ENCODE results near the gene MAEA.
"Not testable (repeated sequence)": the region's sequence is repeated elsewhere in the genome, so short reads cannot be mapped to it uniquely, and the experiment has no call there.

MAEA gene

DNA sequence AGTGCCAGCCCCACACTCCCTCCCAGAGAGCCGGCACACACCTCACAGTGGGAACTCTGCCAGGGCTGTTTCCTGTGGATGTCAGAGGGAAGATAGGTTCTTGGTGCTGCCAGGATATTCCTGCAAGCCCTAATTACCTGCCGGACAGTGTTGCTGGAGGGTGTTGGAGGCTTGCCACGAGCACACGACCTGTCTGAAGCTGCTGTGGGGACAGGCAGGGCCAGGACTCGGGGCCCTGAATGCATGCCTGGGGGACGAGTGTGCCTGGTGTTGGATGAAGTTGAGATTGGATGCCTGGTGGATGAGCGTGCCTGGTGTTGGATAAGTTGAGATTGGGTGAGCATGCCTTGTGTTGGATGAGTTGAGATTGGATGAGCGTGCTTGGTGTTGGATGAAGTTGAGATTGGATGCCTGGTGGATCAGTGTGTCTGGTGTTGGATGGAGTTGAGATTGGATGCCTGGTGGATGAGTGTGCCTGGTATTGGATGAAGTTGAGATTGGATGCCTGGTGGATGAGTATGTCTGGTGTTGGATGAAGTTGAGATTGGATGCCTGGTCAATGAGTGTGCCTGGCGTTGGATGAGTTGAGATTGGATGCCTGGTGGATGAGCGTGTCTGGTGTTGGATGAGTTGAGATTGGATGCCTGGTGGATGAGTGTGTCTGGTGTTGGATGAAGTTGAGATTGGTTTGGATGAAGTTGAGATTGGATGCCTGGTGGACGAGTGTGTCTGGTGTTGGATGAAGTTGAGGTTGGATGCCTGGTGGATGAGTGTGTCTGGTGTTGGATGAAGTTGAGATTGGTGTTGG is 34.1 kb downstream of the MAEA start:
- H3K36me3 ChIP-seq (ENCODE audit: control insufficient read depth, insufficient read depth, low read length): peaks cover 49% of the 10 kb centered on the region
- no peak overlapping the region for H3K4me3 ChIP-seq (ENCODE audit: low read depth, low read length)
- H3K9ac ChIP-seq (ENCODE audit: low read depth, low read length): no peak overlapping the region
- H3K9me3 ChIP-seq (ENCODE audit: control insufficient read depth, insufficient read depth, low read length): no peaks in the 10 kb centered on the region
- no peaks in the 10 kb centered on the region for H3K27me3 ChIP-seq (ENCODE audit: control insufficient read depth, insufficient read depth, low read length)
- H3K4me1 ChIP-seq (ENCODE audit: control insufficient read depth, insufficient read depth, low read length): no peaks in the 10 kb centered on the region

DNA sequence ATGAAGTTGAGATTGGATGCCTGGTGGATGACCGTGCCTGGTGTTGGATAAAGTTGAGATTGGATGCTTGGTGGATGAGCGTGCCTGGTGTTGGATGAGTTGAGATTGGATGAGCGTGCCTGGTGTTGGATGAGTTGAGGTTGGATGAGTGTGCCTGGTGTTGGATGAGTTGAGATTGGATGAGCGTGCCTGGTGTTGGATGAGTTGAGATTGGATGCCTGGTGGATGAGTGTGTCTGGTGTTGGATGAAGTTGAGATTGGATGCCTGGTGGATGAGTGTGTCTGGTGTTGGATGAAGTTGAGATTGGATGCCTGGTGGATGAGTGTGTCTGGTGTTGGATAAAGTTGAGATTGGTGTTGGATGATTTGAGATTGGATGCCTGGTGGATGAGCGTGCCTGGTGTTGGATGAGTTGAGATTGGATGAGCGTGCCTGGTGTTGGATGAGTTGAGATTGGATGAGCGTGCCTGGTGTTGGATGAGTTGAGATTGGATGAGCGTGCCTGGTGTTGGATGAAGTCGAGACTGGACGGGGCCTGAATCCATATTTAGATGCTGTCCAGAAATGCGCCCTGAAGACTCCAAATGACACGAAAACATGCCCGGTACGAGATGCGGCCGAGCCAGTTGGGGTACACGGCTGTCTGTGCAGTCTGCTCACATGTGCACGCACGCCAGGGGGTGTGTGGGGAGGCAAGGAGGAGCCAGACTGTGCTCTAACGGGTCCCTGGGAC is 34.9 kb downstream of the MAEA start:
- H3K9ac ChIP-seq (ENCODE audit: low read depth, low read length); H3K27me3 ChIP-seq (ENCODE audit: control insufficient read depth, insufficient read depth, low read length); H3K4me1 ChIP-seq (ENCODE audit: control insufficient read depth, insufficient read depth, low read length); H3K4me3 ChIP-seq (ENCODE audit: low read depth, low read length); H3K9me3 ChIP-seq (ENCODE audit: control insufficient read depth, insufficient read depth, low read length): not testable (repeated sequence)
- H3K36me3 ChIP-seq (ENCODE audit: control insufficient read depth, insufficient read depth, low read length): peaks cover 52% of the 10 kb centered on the region

DNA sequence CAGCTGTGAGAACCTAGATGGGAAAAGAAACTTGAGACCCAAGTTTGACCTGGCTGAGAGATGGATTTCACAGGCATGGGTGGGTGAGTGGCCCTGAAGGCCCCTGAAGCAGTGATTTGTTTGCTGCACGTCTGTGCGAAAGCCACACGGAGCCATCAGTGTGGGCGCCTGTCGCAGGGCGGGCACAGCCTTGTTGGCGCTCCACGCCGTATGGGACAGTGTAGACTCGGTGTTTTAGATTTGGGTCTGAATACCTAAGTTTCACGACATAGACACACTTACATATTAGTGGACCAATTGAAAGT is 35.4 kb downstream of the MAEA start:
- Histone ChIP-seq H3K36me3 (ENCODE audit: control insufficient read depth, insufficient read depth, low read length) (peaks cover 53% of the 10 kb centered on the region), H3K27me3 (ENCODE audit: control insufficient read depth, insufficient read depth, low read length) (no peaks in the 10 kb centered on the region), H3K9me3 (ENCODE audit: control insufficient read depth, insufficient read depth, low read length) (no peaks in the 10 kb centered on the region), H3K9ac (ENCODE audit: low read depth, low read length) (no peak overlapping the region), H3K4me1 (ENCODE audit: control insufficient read depth, insufficient read depth, low read length) (no peaks in the 10 kb centered on the region), H3K4me3 (ENCODE audit: low read depth, low read length) (no peak overlapping the region)

DNA sequence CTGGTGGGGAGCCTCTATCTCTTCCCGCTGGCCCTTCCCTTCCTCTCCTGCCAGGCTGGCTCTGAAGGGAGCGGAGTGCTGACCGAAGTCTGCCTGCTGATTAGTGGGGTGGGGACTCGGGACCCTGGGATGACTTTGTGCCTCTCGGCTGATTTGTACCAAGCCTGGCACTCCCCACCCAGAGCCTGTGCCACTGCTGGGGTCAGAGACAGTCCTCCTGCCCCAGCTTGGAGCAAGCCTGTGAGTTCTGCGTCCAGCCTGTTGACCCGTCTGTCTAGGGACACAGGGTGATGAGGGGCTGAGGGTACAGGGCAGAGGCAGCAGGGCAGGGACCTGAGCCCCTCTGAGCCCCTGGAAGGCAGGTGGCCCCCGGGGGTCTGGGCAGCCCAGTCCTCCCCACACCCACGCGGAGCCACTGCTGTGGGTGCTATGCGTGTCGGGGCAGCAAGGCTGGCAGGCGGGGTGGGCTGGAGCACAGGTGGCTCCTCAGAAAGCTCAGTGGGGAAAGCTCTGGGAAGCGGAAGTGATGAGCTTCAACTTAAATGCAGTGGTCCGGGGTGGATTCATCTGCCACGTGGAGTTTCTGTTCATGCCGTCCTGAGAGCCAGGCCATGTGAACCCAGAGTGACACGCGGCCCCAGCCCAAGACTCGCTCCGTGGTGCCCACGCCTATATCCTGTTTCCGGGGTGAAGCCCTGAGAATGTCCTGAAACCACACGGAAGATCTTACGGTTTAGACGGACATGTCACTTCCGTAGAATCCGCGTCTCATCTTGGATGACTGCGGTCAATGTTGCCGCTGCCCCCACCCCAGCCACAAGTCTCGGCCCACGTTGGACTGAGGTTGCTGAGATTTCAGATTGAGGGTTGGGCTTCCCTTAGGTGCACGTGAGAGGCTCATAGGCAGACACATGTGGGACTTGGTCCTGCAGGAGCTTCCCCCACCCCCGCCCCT is 36.3 kb downstream of the MAEA start:
- Histone ChIP-seq H3K36me3 (ENCODE audit: control insufficient read depth, insufficient read depth, low read length) (peaks cover 57% of the 10 kb centered on the region), H3K27me3 (ENCODE audit: control insufficient read depth, insufficient read depth, low read length) (no peaks in the 10 kb centered on the region), H3K4me1 (ENCODE audit: control insufficient read depth, insufficient read depth, low read length) (no peaks in the 10 kb centered on the region), H3K9me3 (ENCODE audit: control insufficient read depth, insufficient read depth, low read length) (no peaks in the 10 kb centered on the region), H3K4me3 (ENCODE audit: low read depth, low read length) (no peak overlapping the region), H3K9ac (ENCODE audit: low read depth, low read length) (no peak overlapping the region)

DNA sequence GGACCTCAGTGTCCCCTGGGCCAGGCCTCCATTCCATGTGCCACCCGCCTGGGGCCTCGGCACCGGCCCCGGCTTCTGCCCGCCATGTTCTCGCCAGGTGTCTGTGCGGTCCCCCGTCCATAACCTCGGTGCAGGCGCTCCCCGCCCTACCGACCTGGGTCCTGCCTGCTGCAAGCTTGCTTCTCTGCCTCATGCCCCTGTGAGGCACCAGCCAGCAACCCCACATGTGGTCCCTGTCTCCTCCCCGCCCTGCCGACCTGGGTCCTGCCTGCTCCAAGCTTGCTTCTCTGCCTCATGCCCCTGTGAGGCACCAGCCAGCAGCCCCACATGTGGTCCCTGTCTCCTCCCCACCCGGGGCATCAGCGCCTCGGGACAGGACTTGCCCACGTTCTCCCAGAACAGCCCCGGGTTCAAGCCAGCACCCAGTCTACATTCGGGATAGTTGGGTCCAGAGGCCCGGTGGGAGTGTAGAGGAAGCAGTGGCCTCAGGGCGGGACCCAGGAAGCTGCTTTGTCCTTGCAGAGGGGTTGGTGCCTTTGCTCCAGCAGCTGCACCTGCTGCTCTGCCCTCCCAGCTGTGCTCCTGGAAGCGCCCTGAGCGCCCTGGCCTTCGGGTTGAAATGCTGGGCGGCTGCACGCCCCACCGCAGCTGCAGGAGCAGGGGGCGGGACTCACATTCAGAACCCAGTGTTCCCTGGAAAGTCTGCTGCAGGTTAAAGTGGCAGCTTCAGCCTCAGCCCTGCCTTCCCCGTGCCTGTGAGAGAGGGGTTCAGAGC is 37.2 kb downstream of the MAEA start:
- no peaks in the 10 kb centered on the region for H3K4me1 ChIP-seq (ENCODE audit: control insufficient read depth, insufficient read depth, low read length)
- peaks cover 55% of the 10 kb centered on the region for H3K36me3 ChIP-seq (ENCODE audit: control insufficient read depth, insufficient read depth, low read length)
- no peaks in the 10 kb centered on the region for H3K9me3 ChIP-seq (ENCODE audit: control insufficient read depth, insufficient read depth, low read length)
- no peaks in the 10 kb centered on the region for H3K27me3 ChIP-seq (ENCODE audit: control insufficient read depth, insufficient read depth, low read length)
- H3K4me3 ChIP-seq (ENCODE audit: low read depth, low read length): no peak overlapping the region
- H3K9ac ChIP-seq (ENCODE audit: low read depth, low read length): no peak overlapping the region

DNA sequence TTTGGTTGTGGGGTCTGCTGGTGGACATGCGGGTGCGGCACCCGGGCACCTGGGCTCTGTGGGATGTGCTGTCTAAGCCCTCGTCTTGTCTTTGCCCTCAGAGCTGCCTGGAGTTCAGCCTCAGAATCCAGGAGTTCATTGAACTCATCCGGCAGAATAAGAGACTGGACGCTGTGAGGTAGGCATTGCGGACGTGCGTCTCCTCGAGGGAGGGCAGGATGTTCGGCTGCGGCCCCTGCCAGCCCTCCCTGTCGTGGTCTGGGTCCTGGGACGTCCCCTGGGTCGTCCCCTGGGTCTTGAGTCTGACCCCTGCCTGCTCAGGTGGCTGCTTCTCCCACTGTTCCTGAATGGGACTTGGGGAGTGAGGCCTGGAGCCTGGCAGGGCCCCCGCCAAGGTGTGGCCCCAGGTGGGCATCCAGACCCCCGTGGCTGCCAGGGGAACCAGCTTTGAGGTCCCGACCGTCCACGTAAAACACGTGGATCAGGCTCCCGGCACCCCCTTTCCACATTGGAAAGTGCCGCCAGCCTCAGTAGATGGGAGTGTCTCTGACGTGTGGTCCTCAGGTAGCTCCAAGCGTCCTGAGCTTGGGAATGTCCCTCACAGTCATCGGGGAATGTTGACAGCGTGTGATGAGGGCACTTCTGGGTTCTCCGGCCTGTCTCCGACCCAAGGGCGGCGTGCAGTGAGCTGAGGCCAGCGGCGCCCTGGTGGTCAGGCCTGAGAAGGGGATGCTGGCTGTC is 38.0 kb downstream of the MAEA start:
- Histone ChIP-seq H3K4me3 (ENCODE audit: low read depth, low read length) (no peak overlapping the region), H3K9ac (ENCODE audit: low read depth, low read length) (no peak overlapping the region), H3K36me3 (ENCODE audit: control insufficient read depth, insufficient read depth, low read length) (peaks cover 50% of the 10 kb centered on the region), H3K9me3 (ENCODE audit: control insufficient read depth, insufficient read depth, low read length) (no peaks in the 10 kb centered on the region), H3K4me1 (ENCODE audit: control insufficient read depth, insufficient read depth, low read length) (no peaks in the 10 kb centered on the region), H3K27me3 (ENCODE audit: control insufficient read depth, insufficient read depth, low read length) (no peaks in the 10 kb centered on the region)

DNA sequence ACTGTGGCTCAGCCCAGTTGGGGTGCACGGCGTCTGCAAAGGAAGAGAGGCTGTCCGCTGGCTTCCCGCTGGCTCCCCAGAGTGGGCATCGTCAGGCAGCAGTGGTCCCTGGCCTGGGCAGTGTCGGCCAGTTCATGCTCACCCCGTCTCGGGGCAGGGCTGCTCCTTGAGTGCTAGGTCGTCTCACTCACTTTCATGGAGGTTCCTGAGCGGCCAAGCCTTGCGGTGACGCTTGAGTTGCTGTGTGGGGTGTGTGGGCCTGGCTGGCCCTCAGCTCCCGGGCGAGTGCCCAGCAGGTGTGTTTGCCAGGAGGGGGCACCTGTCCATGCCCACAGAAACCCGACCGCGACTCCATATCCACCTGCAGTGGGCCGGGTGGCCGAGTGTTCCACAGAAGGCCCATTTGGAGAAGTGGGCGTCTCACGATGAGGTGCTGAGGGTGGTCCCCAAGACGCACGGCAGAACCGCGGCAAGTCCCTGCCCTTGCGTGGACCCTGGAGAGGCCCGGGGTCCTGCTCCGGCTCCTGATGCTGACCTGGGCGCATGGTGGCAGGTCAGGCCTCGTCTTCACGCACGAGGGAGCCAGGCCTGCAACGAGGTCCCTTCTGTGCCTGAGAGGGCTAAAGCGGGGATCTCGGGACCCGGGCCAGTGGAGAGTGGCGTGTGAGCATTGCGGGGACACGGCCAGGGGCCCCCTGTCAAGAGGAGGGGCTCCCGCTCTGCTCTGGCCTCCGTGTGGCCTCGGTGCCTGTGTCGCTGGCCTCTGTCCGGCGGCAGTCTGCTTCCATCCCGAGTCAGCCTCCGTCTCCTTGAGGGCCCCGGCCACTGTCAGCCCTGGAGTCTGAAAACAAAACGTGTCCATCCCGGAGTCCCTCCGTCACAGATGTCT is 38.8 kb downstream of the MAEA start:
- peaks cover 49% of the 10 kb centered on the region for H3K36me3 ChIP-seq (ENCODE audit: control insufficient read depth, insufficient read depth, low read length)
- no peak overlapping the region for H3K4me3 ChIP-seq (ENCODE audit: low read depth, low read length)
- no peaks in the 10 kb centered on the region for H3K9me3 ChIP-seq (ENCODE audit: control insufficient read depth, insufficient read depth, low read length)
- H3K4me1 ChIP-seq (ENCODE audit: control insufficient read depth, insufficient read depth, low read length): no peaks in the 10 kb centered on the region
- no peaks in the 10 kb centered on the region for H3K27me3 ChIP-seq (ENCODE audit: control insufficient read depth, insufficient read depth, low read length)
- no peak overlapping the region for H3K9ac ChIP-seq (ENCODE audit: low read depth, low read length)

DNA sequence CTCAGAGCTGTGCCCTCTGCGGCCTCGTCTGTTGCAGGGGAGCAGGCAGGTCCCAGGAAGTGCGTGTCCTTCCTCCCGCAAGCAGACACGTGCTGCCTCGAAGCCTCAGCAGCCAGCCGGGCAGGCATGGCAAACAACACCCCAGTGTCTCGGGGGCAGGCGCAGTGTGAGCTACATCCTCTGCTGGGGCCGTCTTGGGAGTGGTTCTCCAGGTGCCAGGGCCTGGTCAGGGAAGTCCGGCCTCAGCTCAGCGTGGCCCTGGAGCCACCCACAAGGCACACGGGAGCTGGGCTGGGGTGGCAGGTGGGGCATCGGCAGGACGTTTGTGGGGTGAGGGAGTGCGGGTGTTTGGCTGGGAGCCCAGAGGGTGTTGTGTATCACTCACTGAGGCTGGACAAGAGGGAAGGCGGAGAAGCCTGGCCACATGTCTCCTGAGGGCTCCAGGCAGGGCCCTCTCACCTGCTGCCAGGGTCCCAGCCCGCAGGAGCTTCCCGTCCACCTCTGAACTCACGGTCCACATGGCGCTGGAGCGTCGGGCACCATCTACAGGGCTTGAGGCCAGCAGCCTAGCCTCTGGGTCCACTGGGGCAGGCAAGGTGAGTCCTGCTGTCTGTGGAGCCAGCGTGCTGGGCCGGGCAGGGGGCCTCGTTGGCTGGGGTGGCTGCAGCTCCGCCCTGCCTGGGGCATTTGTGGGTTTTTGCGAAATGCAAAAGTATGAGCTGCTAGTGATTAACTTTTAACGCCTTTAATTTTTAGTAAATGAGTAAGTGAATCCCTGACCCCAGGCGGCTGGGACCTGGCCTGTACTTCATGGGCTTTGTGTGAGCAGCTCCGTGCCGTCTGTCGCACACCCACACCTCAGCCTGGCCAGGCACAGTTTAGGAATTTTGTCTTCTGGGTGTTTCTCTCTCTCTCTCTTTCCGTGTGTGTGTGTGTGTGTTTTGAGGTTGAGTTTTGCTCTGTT is 40.0 kb downstream of the MAEA start:
- no peak overlapping the region for H3K4me3 ChIP-seq (ENCODE audit: low read depth, low read length)
- no peaks in the 10 kb centered on the region for H3K4me1 ChIP-seq (ENCODE audit: control insufficient read depth, insufficient read depth, low read length)
- H3K9ac ChIP-seq (ENCODE audit: low read depth, low read length): no peak overlapping the region
- H3K27me3 ChIP-seq (ENCODE audit: control insufficient read depth, insufficient read depth, low read length): no peaks in the 10 kb centered on the region
- peaks cover 45% of the 10 kb centered on the region for H3K36me3 ChIP-seq (ENCODE audit: control insufficient read depth, insufficient read depth, low read length)
- H3K9me3 ChIP-seq (ENCODE audit: control insufficient read depth, insufficient read depth, low read length): no peaks in the 10 kb centered on the region

DNA sequence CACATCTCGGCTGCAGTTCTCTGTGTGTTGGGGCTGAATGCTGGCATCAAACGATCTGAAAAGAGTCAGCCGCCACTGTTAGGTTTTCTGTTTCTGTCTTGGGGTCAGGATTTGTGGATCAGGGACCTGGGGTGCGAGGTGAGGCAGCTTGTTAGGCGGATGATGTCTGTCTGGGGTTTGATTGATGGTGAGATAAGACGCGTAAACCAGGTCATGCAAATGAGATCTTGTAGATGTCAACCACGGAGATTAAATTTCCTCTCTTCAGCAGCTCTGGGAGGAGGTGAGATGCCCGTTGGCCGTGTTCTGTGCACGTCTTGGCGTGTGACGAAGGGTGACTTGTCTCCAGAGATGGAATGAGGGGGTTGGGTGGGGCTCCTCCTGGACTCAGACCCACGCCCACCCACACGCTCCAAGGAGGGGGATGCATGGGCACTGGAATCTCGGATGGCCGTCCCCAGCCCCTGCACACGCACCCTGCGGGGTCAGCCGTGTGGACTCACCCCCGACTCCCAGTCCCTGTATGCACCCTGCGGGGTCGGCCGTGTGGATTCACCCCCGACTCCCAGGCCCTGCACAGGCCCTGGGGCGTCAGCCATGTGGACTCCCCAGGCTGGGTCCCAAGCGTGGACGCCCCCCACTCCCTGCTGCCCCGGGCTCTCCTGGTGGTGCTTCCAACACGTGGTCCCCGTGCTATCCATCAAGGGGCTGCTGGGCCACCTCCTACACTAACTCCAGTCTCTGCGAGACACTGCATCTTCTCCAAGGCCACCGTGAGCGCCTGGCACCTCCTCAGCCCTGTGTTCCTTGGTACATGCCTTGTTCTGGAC is 41.3 kb downstream of the MAEA start:
- no peak overlapping the region for H3K4me3 ChIP-seq (ENCODE audit: low read depth, low read length)
- no peaks in the 10 kb centered on the region for H3K27me3 ChIP-seq (ENCODE audit: control insufficient read depth, insufficient read depth, low read length)
- no peaks in the 10 kb centered on the region for H3K9me3 ChIP-seq (ENCODE audit: control insufficient read depth, insufficient read depth, low read length)
- H3K4me1 ChIP-seq (ENCODE audit: control insufficient read depth, insufficient read depth, low read length): no peaks in the 10 kb centered on the region
- H3K36me3 ChIP-seq (ENCODE audit: control insufficient read depth, insufficient read depth, low read length): peaks cover 42% of the 10 kb centered on the region
- H3K9ac ChIP-seq (ENCODE audit: low read depth, low read length): no peak overlapping the region
